HG02885 (cell line): ENCODE results near the gene UNC119B.

Experiments
- ATAC-seq: cut with Tn5 transposase; IDR thresholded peaks from one replicate; pipeline ENCODE4 v1.9.1; 2021; ENCODE audit warnings: mild to moderate bottlenecking; ENCODE audit not compliant: unreplicated experiment, poor library complexity

UNC119B gene

GRCh38 chr12:120687578-120688289 is 22.5 kb upstream of the UNC119B start:
- ATAC-seq, result no peak

- ATAC-seq, result no peak
Observed at GRCh38 chr12:120688527-120689071, 21.7 kb upstream of the UNC119B start.

DNA sequence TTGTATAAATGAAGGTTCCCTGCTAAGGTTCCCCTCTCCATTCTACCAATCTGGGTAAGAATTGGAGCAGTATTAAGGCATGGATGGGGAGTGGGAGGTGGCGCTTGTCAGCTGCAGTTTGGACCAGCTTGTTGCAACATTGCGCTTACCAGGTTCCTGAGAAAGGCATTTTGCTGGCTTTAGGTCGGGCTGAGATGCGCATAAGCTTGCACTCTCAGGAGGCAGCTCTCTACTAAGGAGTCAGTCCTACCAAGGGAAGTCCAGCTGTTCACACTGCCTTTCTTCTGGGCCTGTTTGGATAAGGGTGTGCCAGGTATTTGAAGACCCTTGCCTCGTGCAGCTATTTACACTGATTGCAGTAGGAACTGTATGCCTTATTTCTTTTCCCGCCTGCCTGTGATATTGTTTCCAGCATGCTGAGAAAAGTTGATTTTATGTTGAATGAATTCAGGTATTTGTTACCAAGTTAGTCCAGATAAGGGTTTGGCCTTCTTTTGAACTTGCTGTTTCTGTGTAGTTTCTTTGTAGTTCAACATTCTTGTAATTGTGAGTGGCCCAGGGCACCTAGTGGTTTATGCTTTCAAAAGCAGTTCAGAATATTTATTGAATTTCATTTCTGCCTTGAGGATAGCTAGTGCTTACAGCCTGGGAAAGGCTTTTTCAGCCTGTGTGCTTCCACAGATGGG is 20.7 kb upstream of the UNC119B start:
- ATAC-seq, result no peak

DNA sequence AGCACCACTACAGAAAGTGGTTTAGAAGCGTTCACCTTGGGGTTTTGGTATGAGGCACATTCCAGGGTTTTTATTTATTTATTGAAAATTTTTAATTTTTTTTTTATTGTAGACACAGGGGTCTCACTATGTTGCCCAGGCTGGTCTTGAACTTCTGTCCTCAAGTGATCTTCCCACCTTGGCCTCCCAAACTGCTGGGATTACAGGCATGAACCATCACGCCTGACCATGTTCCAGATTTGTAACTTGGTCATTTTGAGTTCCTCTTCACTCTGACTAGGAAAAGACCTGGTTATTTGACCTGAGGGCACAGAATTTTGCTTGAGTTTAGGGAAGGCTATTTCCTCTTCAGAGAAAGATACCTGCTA is 20.2 kb upstream of the UNC119B start:
- no peak for ATAC-seq

DNA sequence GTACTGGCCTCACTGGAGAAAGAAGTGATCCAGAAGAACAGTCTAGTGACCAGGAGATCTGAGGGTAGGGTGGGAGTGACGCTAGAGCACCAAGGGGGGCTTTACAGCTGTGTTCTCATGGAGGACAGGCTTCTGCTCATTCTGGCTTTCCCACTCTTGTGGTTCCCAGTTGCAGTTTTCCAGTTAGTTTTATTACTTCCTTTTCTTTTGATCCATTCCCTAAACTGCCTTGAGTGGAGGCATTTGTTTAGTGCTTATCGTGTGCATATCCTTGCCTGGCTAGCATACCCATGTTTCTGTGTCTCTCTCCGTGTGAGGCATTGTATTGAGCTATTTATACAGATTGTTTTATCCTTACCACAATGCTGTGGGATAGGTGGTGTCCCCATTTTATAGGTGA is 19.3 kb upstream of the UNC119B start:
- no peak for ATAC-seq

DNA sequence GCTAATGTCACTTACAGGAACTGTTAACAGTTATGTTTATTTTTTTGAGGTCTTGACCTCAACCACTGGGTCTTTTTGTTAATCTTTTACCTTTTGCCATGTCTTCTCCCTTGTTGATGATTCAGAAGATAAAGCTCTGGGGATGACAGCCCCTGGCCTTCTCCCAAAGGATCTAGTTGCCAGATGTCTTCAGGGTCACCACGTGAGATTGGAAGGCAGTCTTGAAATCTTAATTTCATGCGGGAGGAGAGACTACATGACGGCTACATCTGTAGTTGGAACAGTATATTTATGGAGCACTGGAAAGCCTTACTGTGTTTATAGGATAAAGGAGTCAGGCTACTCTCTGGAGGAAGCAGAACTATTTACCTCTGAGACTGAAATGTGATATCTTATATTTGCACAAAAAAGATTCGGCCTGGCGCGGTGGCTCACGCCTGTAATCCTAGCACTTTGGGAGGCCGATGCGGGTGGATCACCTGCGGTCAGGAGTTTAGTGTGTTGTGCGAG is 17.7 kb upstream of the UNC119B start:
- ATAC-seq, result no peak

GRCh38 chr12:120693848-120694247 is 16.4 kb upstream of the UNC119B start:
- no peak for ATAC-seq

DNA sequence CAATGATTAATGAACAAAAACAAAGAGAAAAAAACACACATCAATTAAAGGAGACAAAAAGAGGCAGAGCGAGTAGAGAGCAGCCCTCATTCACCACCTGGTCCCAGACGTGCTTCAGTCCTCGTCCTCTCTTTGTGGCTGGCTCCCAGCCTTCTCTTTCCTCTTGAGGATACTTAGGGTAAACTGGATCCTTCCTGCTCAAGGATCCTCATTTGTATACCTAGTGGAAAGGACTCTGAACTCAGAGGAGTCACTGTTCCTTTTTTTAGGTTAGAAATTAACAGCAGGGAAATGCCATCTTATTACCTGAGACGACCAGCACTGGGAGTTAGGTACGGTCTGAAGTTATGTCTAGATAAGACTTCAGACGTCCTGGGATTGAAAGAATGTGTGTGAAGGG is 13.6 kb upstream of the UNC119B start:
- no peak for ATAC-seq

DNA sequence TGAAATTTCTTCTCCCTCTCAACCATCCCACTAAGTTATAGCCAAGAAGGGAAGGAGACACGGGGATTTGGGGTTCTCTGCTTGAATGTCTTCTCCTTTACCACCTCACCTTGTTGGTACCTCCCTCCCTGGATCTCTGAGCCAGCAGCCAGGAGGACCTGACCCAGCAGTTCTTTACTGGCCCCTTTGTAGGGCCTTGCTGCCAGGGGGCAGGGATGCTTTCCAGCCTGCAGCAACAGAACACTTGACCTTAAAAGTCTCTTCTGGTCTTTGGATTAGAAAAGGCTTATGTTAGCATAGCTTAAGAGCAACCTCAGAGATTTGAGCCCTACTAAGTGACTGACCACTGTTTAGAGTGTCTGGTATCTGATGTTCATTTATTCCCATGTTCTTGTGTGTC is 12.9 kb upstream of the UNC119B start:
- ATAC-seq, result no peak

DNA sequence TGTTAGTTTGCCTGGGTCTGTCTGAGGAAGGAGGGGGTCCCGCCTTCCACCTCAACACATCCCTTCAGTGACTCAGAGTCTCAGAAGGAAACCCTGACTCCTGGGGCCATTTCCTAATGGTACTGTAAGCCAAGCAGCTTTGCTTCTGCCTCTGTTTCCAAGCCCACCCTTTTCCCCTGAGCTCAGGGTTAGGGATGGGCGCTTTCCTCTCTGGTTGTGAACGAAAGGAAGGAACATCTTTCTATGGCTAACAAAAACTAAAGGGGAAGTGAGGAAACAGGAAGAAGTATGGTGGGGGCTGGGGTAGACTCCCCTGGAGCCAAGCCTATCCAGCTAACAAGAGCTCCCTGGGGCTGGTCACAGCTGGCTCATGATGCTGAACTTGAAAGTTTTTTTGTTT is 11.6 kb upstream of the UNC119B start:
- ATAC-seq, result no peak

DNA sequence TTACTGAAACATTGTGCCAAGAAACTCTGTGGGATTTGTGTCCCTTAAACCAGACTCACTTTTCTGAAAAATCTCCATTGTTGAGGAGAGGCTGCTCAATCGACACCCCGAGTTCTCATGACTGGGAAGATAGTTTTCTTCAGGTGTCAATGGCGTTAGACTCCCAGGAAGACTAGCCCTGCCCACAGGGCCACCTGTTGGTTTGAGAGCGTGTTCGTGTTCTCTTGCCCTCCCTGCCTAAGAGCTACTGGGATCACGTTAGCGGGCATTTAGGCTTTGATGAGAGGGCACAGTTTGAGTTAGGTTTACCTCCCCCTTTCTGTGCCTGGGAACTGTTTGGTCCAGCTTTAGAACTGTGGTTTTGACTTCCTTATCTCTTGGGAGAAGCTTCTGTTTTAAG is 10.7 kb upstream of the UNC119B start:
- no peak for ATAC-seq

- ATAC-seq, result no peak
Observed at GRCh38 chr12:120700886-120701285, 9.4 kb upstream of the UNC119B start.

DNA sequence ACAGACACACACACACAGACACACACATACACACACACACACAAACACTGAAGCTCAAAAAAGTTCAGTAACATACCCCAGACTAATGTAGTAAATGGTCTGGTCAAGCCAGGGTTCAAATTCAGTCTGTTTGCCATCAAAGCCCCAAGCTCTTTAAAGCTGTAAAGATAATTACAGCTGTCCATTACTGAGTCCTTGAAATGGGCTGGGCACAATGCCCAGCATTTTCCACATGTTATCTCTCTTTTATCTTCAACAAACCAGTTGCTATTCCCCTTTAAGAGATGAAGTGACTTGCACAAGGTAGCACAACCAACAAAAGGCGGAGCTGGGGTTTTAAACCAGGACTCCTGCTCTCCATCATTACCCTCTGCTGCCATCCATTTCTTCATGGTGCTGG is 7.6 kb upstream of the UNC119B start:
- ATAC-seq, result no peak

GRCh38 chr12:120703311-120703942 is 6.8 kb upstream of the UNC119B start:
- no peak for ATAC-seq

GRCh38 chr12:120705618-120706017 is 4.6 kb upstream of the UNC119B start:
- ATAC-seq, result no peak

GRCh38 chr12:120706029-120706428 is 4.2 kb upstream of the UNC119B start:
- no peak for ATAC-seq

GRCh38 chr12:120708651-120709050 is 1.6 kb upstream of the UNC119B start:
- no peak for ATAC-seq

DNA sequence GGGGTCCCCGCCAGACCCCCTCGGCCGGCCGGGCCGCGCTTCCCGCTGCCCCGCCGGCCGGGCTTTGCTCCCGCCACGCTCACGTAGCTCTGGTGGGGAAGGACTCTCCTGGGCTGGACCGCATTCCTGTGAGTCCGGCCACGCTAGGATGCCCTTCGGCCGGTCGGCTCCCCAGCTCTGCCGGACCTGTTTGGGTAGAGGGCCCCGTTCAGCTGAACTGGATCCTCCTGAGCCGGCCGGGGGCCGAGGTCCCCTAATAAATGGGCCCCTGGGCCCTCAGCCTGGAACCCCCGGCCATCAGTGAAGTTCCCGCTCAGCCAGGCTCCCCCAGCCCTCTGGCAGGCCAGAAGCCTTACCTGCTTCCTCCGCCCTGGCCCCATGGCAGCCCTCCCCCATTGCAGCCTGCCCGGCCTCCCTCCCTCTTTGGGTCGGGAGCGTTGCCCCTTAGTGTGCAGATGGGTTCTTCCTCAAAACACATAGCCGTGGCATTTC is 593 bp downstream of the UNC119B start:
- peak; percentile 35 for ATAC-seq

DNA sequence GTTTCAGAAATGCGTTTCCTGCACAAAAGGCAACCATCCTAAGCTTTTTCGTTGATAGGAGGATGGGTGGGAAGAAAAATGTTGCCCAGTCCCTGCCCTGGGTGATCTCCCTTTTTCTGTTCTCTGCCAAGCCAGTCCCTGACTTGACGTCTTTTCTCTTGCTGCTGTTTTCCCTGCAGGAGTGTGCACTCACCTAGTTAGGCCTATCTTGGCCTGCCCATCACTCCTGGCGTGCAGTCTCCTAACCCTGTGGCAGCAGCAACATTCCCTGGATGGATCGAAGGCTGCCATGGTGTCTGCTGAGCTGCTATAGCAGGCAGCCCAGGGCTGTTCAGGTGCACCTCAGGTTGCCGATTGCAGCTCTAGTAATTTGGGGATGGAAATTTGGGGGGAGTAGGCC is 1.2 kb downstream of the UNC119B start:
- ATAC-seq, result no peak

DNA sequence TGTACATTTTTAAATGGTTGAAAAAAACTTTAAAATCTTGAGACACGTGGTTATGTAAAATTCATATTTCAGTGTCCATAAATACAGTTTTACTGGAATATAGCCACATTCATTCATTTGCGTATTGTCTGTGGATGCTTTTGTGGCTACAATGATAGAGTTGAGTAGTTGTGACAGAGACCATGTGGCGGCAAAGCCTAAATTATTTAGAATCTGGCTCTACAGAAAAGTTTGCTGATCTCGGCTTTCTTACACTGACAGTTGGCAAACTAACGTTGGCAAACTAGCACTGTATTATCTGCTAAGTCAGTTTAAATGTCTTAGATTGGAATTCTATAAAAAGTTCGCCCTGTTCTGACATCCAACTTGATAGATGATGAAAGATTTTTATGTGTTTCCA is 2.4 kb downstream of the UNC119B start:
- ATAC-seq, result no peak

GRCh38 chr12:120713861-120714482 is 3.7 kb downstream of the UNC119B start:
- no peak for ATAC-seq
